ENCODE results near the gene FAM111A. TPM values are rescaled to one million over a fixed set of nuclear protein-coding genes. Genes with fewer than 3 reads are reported as not detected.

FAM111A gene
- total RNA-seq, 2 donors from 2014 or later = 11.4 to 34.2 TPM

GRCh38 chr11:59137190-59137589, 5.5 kb upstream of the FAM111A start:
- no peak for DNase-seq
- peaks cover 6% of the 10 kb centered on the region for H3K4me1 ChIP-seq (ENCODE audit: control insufficient read depth, insufficient read depth, low read length)
- peaks cover 8% of the 10 kb centered on the region for H3K9me3 ChIP-seq (ENCODE audit: control insufficient read depth, low read length)
- H3K36me3 ChIP-seq (ENCODE audit: control insufficient read depth, insufficient read depth, low read length) = no peaks in the 10 kb centered on the region
- TF ChIP-seq CTCF (conservative IDR thresholded peaks at IDR 0.05) = no peak
- H3K9me3 Mint-ChIP-seq = peaks cover 13% of the 10 kb centered on the region
- no peak overlapping the region for H3K4me3 Mint-ChIP-seq
- no peak overlapping the region for H3K4me3 ChIP-seq (ENCODE audit: low read length)
- H3K9ac ChIP-seq (ENCODE audit: extremely low read depth, low read length, poor library complexity, severe bottlenecking) = no peak overlapping the region
- peaks cover 6% of the 10 kb centered on the region for H3K36me3 Mint-ChIP-seq (ENCODE audit: low read depth)
- peaks cover 13% of the 10 kb centered on the region for H3K4me1 Mint-ChIP-seq
- H3K27ac Mint-ChIP-seq = no peak overlapping the region
- H3K27ac ChIP-seq (ENCODE audit: low read depth, low read length) = no peak overlapping the region
- peaks cover 9% of the 10 kb centered on the region for H3K27me3 Mint-ChIP-seq (ENCODE audit: insufficient read depth)
- WGBS, 2 experiments (ENCODE audit: insufficient coverage in 1 of 2, insufficient read length in 1 of 2) = 95% methylated on average over 8 to 17 of the region's 17 CpGs
- H3K27me3 ChIP-seq (ENCODE audit: control insufficient read depth, insufficient read depth, low read length, poor library complexity, severe bottlenecking) = no peaks in the 10 kb centered on the region

DNA sequence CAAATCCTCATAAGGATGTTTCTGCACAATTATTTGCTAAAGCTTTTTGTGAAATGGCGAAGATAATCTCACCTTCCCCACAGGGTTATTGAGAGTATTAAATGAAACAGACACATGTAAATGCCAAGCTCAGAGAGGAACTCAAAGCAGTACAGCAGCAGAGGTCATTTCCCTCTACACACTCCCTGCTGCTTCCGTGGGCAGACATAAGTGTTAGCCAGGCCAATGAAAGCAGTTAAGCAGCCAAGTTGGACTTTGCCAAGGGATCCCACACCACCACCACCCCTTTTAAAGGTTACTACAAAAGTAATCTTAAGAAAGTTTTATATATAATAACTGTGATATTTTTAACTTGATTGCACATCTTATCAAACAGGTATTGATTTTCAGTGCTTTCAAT, 4.0 kb upstream of the FAM111A start:
- Mint-ChIP-seq H3K9me3 (peaks cover 1% of the 10 kb centered on the region), H3K4me1 (peaks cover 18% of the 10 kb centered on the region), H3K27me3 (ENCODE audit: insufficient read depth) (peaks cover 15% of the 10 kb centered on the region), H3K27ac (no peak overlapping the region), H3K4me3 (no peak overlapping the region), H3K36me3 (ENCODE audit: low read depth) (no peaks in the 10 kb centered on the region)
- WGBS, 2 experiments (ENCODE audit: insufficient coverage in 1 of 2, insufficient read length in 1 of 2) = 82 to 86% methylated on average over 1 to 2 of the region's 2 CpGs
- TF ChIP-seq CTCF (conservative IDR thresholded peaks at IDR 0.05) = no peak
- no peak for DNase-seq
- Histone ChIP-seq H3K9me3 (ENCODE audit: control insufficient read depth, low read length) (no peaks in the 10 kb centered on the region), H3K4me3 (ENCODE audit: low read length) (no peak overlapping the region), H3K27ac (ENCODE audit: low read depth, low read length) (no peak overlapping the region), H3K4me1 (ENCODE audit: control insufficient read depth, insufficient read depth, low read length) (peaks cover 6% of the 10 kb centered on the region), H3K9ac (ENCODE audit: extremely low read depth, low read length, poor library complexity, severe bottlenecking) (no peak overlapping the region), H3K36me3 (ENCODE audit: control insufficient read depth, insufficient read depth, low read length) (no peaks in the 10 kb centered on the region), H3K27me3 (ENCODE audit: control insufficient read depth, insufficient read depth, low read length, poor library complexity, severe bottlenecking) (peaks cover 6% of the 10 kb centered on the region)

GRCh38 chr11:59141191-59141590, 1.5 kb upstream of the FAM111A start:
- Histone ChIP-seq H3K4me1 (ENCODE audit: control insufficient read depth, insufficient read depth, low read length) (peaks cover 4% of the 10 kb centered on the region), H3K9ac (ENCODE audit: extremely low read depth, low read length, poor library complexity, severe bottlenecking) (no peak overlapping the region), H3K27me3 (ENCODE audit: control insufficient read depth, insufficient read depth, low read length, poor library complexity, severe bottlenecking) (peaks cover 26% of the 10 kb centered on the region), H3K36me3 (ENCODE audit: control insufficient read depth, insufficient read depth, low read length) (no peaks in the 10 kb centered on the region), H3K9me3 (ENCODE audit: control insufficient read depth, low read length) (no peaks in the 10 kb centered on the region), H3K4me3 (ENCODE audit: low read length) (no peak overlapping the region), H3K27ac (ENCODE audit: low read depth, low read length) (no peak overlapping the region)
- Mint-ChIP-seq H3K4me1 (peaks cover 20% of the 10 kb centered on the region), H3K36me3 (ENCODE audit: low read depth) (no peaks in the 10 kb centered on the region), H3K27me3 (ENCODE audit: insufficient read depth) (peaks cover 36% of the 10 kb centered on the region), H3K27ac (no peak overlapping the region), H3K4me3 (no peak overlapping the region), H3K9me3 (peaks cover 6% of the 10 kb centered on the region)
- 92 to 100% methylated on average over 4 of the region's 4 CpGs for WGBS, 2 experiments (ENCODE audit: insufficient coverage in 1 of 2, insufficient read length in 1 of 2)
- no peak for TF ChIP-seq CTCF (conservative IDR thresholded peaks at IDR 0.05)
- no peak for DNase-seq

Data from endodermal cell (in vitro differentiated cells).